ENCODE measurements around the gene ZER1.

Gene ZER1

GRCh38 chr9:128684325-128685199 lies 87.2 kb downstream of the ZER1 start:
- H3K4me3 ChIP-seq (ENCODE audit: low read depth, low read length) = peak overlapping the region; percentile 76
- TF ChIP-seq CTCF (IDR thresholded peaks at IDR 0.05; ENCODE audit: low read depth, low read length, missing control alignments) = no peak
- DNase-seq (ENCODE audit: low read depth) = peak; percentile 72

- no peak for DNase-seq (ENCODE audit: low read depth)
- H3K4me3 ChIP-seq (ENCODE audit: low read depth, low read length) = peak overlapping the region; percentile 76
- no peak for TF ChIP-seq CTCF (IDR thresholded peaks at IDR 0.05; ENCODE audit: low read depth, low read length, missing control alignments)
These were observed 87.7 kb downstream of the ZER1 start for GRCh38 chr9:128684065-128684324.

GRCh38 chr9:128683340-128684064 lies 88.2 kb downstream of the ZER1 start:
- peak; percentile 43 for DNase-seq (ENCODE audit: low read depth)
- H3K4me3 ChIP-seq (ENCODE audit: low read depth, low read length) = peak overlapping the region; percentile 76
- no peak for TF ChIP-seq CTCF (IDR thresholded peaks at IDR 0.05; ENCODE audit: low read depth, low read length, missing control alignments)

All from GM12864 (cell line).